Fibroblast of the aortic adventitia (primary cell): Measurements from ENCODE around the gene COPE. TPM values are rescaled to one million over a fixed set of nuclear protein-coding genes. Genes with fewer than 3 reads are reported as not detected.

Experiments used
- DNase-seq: peaks from one replicate; pipeline ENCODE4 v3.0.0-alpha.2; 2010; ENCODE audit warnings: low read depth
- H3K4me3 ChIP-seq: 2 replicates; pipeline ENCODE4 v1.5.1; 2011; ENCODE audit warnings: low read depth, mild to moderate bottlenecking, control low read depth, low read length, moderate library complexity
- total RNA-seq: library from RNA; depleted of rRNA; stranded (reverse); fragments of >200 nt; gene quantifications from 2 replicates; pipeline ENCODE4 v1.2.3, GENCODE V29; 2012; ENCODE audit warnings: low replicate concordance
- TF ChIP-seq, protein P1 (sequence below): IDR thresholded peaks from 2 replicates; pipeline ENCODE4 v1.5.1; 2011; ENCODE audit warnings: mild to moderate bottlenecking, low read length, control low read depth, inconsistent platforms; ENCODE audit not compliant: insufficient read depth

The COPE gene
- total RNA-seq, 1 donor, result 172 TPM

DNA sequence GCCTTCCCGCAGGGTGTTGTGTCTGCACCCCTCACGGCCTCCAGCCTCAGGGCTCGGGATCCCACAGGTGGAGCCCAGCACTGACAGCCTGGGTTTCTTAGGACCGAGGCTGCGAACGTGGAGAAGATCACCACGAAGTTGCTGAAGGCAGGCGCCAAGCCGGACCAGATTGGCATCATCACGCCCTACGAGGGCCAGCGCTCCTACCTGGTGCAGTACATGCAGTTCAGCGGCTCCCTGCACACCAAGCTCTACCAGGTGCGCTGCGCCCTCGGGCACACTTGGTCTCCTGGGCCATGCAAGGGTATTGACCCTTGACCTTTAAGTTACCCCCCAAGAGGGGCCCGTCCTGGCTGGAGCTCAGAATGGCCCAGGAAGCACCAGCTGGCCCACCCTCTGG, 58.5 kb downstream of the COPE start:
- DNase-seq, result no peak
- TF ChIP-seq, protein P1, sequence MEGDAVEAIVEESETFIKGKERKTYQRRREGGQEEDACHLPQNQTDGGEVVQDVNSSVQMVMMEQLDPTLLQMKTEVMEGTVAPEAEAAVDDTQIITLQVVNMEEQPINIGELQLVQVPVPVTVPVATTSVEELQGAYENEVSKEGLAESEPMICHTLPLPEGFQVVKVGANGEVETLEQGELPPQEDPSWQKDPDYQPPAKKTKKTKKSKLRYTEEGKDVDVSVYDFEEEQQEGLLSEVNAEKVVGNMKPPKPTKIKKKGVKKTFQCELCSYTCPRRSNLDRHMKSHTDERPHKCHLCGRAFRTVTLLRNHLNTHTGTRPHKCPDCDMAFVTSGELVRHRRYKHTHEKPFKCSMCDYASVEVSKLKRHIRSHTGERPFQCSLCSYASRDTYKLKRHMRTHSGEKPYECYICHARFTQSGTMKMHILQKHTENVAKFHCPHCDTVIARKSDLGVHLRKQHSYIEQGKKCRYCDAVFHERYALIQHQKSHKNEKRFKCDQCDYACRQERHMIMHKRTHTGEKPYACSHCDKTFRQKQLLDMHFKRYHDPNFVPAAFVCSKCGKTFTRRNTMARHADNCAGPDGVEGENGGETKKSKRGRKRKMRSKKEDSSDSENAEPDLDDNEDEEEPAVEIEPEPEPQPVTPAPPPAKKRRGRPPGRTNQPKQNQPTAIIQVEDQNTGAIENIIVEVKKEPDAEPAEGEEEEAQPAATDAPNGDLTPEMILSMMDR, result no peak
- H3K4me3 ChIP-seq, result no peak overlapping the region

DNA sequence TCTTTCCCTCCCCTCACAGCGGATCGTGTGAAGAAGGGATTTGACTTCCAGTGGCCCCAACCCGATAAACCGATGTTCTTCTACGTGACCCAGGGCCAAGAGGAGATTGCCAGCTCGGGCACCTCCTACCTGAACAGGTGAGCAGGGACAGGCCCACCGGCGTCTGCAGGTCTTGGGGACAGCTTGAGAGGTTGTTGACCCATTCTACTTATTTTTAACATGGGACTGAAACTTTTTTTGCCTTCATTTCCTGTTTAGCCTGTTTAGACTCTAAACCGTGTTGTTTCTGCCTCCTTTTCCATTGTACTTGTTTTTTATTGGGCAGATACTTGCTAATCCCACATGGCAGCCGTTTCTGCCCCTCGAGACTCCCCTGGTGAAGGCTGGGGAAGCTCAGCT, 58.9 kb downstream of the COPE start:
- no peak for DNase-seq
- TF ChIP-seq, protein P1, result no peak
- H3K4me3 ChIP-seq, result no peak overlapping the region

DNA sequence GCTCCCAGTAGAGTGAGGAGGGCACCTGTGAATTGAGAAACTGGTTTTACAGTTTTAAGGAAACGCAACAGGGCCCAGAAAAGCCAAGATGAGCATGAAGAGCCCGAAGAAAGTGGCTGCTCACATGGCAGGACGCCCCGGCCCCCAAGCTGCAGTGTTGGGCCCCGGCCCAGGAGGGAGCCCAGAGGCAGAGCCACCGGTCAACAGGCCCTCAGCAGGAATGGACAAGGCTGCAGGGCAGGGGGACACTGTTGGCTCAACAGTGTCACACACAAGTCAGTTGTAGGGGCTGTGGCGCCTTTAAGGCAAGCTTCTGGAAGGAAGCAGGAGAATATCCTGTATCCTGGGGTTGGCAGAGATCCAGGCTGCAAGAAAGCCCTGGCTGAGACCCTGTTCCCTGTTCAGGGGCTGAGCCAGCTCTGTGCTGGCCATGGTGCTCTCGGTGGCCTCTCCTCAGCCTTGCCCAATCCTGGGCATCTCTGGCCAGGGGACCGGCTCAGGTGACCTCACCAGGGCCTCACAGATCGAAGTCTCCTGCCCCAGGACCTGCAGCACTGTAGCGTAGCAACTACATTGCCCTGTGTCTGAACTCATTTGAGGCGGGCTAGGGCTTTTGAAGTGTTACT, 59.4 kb downstream of the COPE start:
- DNase-seq, result no peak
- TF ChIP-seq, protein P1, result no peak
- H3K4me3 ChIP-seq, result no peak overlapping the region

DNA sequence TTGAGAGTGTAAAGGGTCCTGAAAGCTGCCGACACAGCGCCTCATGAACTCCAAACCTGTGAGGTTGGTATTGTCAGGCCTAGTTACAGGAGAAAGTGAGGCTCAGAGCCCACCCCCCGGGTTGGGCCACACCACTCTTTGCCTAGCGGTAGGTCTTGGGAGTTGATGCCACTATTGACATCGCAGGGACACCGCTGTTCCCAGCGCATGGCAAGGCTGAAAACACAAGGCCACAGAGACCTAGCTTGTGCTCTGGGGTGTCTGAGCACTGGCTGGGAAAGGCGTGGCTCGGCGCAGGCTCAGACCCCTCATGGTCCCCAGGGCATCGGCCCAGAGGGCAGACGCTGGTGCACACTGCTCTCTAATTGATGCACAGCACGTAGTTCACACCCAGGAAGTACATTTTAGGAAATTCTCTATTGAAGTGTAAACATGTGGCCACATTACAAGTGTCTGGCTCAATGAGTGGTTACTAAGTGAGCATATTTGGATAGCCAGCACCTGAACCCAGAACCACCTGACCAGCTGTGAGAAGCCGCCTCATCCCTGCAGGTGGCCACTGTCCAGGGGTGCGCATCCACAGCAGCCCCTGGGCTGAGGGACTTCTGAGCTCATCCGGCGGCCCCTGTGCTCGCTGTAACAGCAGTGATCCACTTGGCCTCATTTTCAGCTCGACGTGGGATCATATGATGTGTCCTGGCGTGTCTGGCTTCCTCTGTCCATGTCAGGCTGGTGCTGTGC, 60.1 kb downstream of the COPE start:
- no peak for DNase-seq
- TF ChIP-seq, protein P1, result no peak
- no peak overlapping the region for H3K4me3 ChIP-seq

DNA sequence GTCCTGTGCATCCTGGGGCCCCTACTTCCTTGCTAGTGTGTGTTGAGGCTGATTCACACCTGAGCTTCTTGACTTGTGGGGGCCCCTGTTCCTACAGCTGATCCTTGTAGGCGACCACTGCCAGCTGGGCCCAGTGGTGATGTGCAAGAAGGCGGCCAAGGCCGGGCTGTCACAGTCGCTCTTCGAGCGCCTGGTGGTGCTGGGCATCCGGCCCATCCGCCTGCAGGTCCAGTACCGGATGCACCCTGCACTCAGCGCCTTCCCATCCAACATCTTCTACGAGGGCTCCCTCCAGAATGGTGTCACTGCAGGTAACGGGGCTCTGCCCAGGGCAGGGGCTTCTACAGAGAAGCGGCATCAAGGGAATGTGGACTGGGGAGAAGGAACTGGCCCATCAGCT, 62.0 kb downstream of the COPE start:
- TF ChIP-seq, protein P1, result no peak
- H3K4me3 ChIP-seq, result no peak overlapping the region
- DNase-seq, result no peak

DNA sequence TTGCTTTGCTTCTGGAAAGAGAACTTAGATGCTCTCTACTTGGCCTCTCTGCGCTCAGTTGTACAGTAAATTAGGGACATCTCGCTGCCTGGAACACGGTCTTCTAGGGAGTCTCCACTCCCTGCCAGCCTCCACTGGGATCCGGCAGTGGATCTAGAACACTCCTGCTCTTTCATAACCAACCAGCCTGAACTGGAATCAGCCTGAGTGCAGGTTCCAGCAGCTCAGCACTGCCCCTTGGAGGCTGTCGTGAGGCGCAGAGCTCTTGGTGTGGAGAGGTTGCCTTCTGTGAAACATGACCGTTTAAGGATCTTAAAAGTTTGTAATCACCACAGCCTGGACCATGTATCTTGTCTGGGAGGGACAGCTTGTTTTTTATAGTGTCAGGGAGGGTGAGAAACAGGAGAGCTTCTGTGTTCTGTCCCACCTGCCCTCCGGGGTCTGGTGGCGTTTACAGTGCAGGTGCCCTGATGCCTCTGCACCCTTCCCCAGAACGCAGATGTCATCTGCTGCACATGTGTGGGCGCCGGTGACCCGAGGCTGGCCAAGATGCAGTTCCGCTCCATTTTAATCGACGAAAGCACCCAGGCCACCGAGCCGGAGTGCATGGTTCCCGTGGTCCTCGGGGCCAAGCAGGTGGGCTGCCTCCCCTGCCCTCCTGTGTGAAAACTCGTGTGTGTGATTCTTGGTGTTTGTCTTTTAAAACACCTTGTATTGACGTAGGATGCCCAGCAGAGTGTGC, 62.6 kb downstream of the COPE start:
- TF ChIP-seq, protein P1, result peak; percentile 53
- no peak overlapping the region for H3K4me3 ChIP-seq
- DNase-seq, result peak; percentile 51
